DMS 273 (cell line): ENCODE data around the gene C12orf76.
A peak's percentile ranks its signal among the peaks of the same experiment; 100 is the strongest.
"Not testable (repeated sequence)": the region's sequence is repeated elsewhere in the genome, so short reads cannot be mapped to it uniquely, and the experiment has no call there.

Experiments used
- DNase-seq: peaks from one replicate; lab custom pipeline; 2025; ENCODE audit not compliant: unreplicated experiment; lab: John Stamatoyannopoulos, UW

Gene C12orf76

GRCh38 chr12:110048242-110049027 lies at the start of gene C12orf76:
C12orf76 (minus strand) TSS chr12:110048522; CDS start chr12:110048495, 27 bp downstream.
- peak; percentile 97 for DNase-seq

- no peak for DNase-seq
Observed at GRCh38 chr12:110093631-110094311, 45.4 kb upstream of the C12orf76 start.

GRCh38 chr12:110091136-110091711 lies 42.9 kb upstream of the C12orf76 start:
- DNase-seq: no peak

GRCh38 chr12:110090266-110091135 lies 42.2 kb upstream of the C12orf76 start:
- DNase-seq: no peak

GRCh38 chr12:110088936-110089335 lies 40.6 kb upstream of the C12orf76 start:
- DNase-seq: no peak

GRCh38 chr12:110088216-110088615 lies 39.9 kb upstream of the C12orf76 start:
- DNase-seq: not testable (repeated sequence)

- DNase-seq: no peak
Observed at GRCh38 chr12:110084314-110085015, 36.1 kb upstream of the C12orf76 start.

GRCh38 chr12:110080410-110080809 lies 32.1 kb upstream of the C12orf76 start:
- DNase-seq: no peak

- DNase-seq: no peak
Observed at GRCh38 chr12:110079477-110080400, 31.4 kb upstream of the C12orf76 start.

GRCh38 chr12:110077800-110078199 lies 29.5 kb upstream of the C12orf76 start:
- DNase-seq: no peak

- no peak for DNase-seq
Observed at GRCh38 chr12:110075880-110076279, 27.6 kb upstream of the C12orf76 start.

- DNase-seq: no peak
Observed at GRCh38 chr12:110074089-110074488, 25.8 kb upstream of the C12orf76 start.

- peak; percentile 65 for DNase-seq
Observed at GRCh38 chr12:110073049-110073831, 24.9 kb upstream of the C12orf76 start.

- not testable (repeated sequence) for DNase-seq
Observed at GRCh38 chr12:110072636-110073035, 24.3 kb upstream of the C12orf76 start.

GRCh38 chr12:110071967-110072366 lies 23.6 kb upstream of the C12orf76 start:
- DNase-seq: no peak

GRCh38 chr12:110071504-110071903 lies 23.2 kb upstream of the C12orf76 start:
- DNase-seq: no peak

- DNase-seq: peak; percentile 12
Observed at GRCh38 chr12:110068654-110069053, 20.3 kb upstream of the C12orf76 start.

GRCh38 chr12:110068115-110068514 lies 19.8 kb upstream of the C12orf76 start:
- DNase-seq: not testable (repeated sequence)

GRCh38 chr12:110067531-110067930 lies 19.2 kb upstream of the C12orf76 start:
- DNase-seq: no peak
